Smooth muscle cell (in vitro differentiated cells): ENCODE results near the gene LRIG1. TPM values are rescaled to one million over a fixed set of nuclear protein-coding genes. Genes with fewer than 3 reads are reported as not detected.
A peak's percentile ranks its signal among the peaks of the same experiment; 100 is the strongest.

Source experiments
- DNase-seq: peaks from one replicate; lab custom pipeline; 2025; ENCODE audit not compliant: unreplicated experiment; lab: John Stamatoyannopoulos, UW
- H2AFZ ChIP-seq: fragments of 200-600 bp; sonication (generic); 2 replicates; pipeline ENCODE4 v1.6.0; 2016; ENCODE audit warnings: antibody characterized with exemption, low read depth, mild to moderate bottlenecking
- H3F3A ChIP-seq: fragments of 200-600 bp; sonication (generic); 2 replicates; pipeline ENCODE4 v1.6.0; 2017; ENCODE audit warnings: antibody characterized with exemption, low read depth
- H3K27ac ChIP-seq: fragments of 200-600 bp; sonication (generic); 2 replicates; pipeline ENCODE4 v1.5.1; 2016; ENCODE audit warnings: low read depth, mild to moderate bottlenecking
- H3K27me3 ChIP-seq: fragments of 200-600 bp; sonication (generic); 2 replicates; pipeline ENCODE4 v1.6.1; 2016; ENCODE audit warnings: low read depth, mild to moderate bottlenecking
- H3K36me3 ChIP-seq: fragments of 200-600 bp; sonication (generic); 2 replicates; pipeline ENCODE4 v1.5.1; 2016; ENCODE audit warnings: low read depth
- H3K4me1 ChIP-seq: fragments of 200-600 bp; sonication (generic); 2 replicates; pipeline ENCODE4 v1.5.1; 2016; ENCODE audit warnings: low read depth
- H3K4me2 ChIP-seq: fragments of 200-600 bp; sonication (generic); 2 replicates; pipeline ENCODE4 v1.6.0; 2016; ENCODE audit warnings: mild to moderate bottlenecking
- H3K4me3 ChIP-seq: fragments of 200-600 bp; sonication (generic); 2 replicates; pipeline ENCODE4 v1.5.1; 2016; ENCODE audit warnings: mild to moderate bottlenecking
- H3K79me2 ChIP-seq: fragments of 200-600 bp; sonication (generic); 2 replicates; pipeline ENCODE4 v1.6.0; 2016; ENCODE audit warnings: low read depth, mild to moderate bottlenecking
- H3K9ac ChIP-seq: fragments of 200-600 bp; sonication (generic); 2 replicates; pipeline ENCODE4 v1.6.0; 2016; ENCODE audit warnings: low read depth
- H3K9me3 ChIP-seq: fragments of 200-600 bp; sonication (generic); replicated peaks from 2 replicates; pipeline ENCODE4 v1.5.1; 2016; ENCODE audit warnings: low read depth
- H4K20me1 ChIP-seq: fragments of 200-600 bp; sonication (generic); 2 replicates; pipeline ENCODE4 v1.6.0; 2016; ENCODE audit warnings: low read depth
- WGBS: methylation state at CpG from one replicate; pipeline ENCODE4 v1.1.7; 2016; ENCODE audit warnings: low lambda C conversion rate; 5-methylcytosine and 5-hydroxymethylcytosine counted together
- polyA plus RNA-seq: library from polyadenylated mRNA; unstranded; fragments of >200 nt; fragmentation: Nextera tagmentation; extraction: Ambion mirVana; gene quantifications from 2 replicates; pipeline ENCODE4 v1.2.1, GENCODE V29; 2016
- total RNA-seq: library from RNA; depleted of rRNA; stranded (reverse); fragments of >200 nt; gene quantifications from 2 replicates; pipeline ENCODE4 v1.2.3, GENCODE V29; 2014
- TF ChIP-seq, protein P1 (sequence below): fragments of 200-600 bp; sonication (generic); IDR thresholded peaks from 2 replicates; pipeline ENCODE4 v1.5.1; 2017; ENCODE audit warnings: borderline replicate concordance, mild to moderate bottlenecking, antibody characterized with exemption; ENCODE audit not compliant: insufficient read depth, poor library complexity, severe bottlenecking

The LRIG1 gene
- total and polyA plus RNA-seq, 2 experiments from 2014 or later: 26.5 to 31.3 TPM

DNA sequence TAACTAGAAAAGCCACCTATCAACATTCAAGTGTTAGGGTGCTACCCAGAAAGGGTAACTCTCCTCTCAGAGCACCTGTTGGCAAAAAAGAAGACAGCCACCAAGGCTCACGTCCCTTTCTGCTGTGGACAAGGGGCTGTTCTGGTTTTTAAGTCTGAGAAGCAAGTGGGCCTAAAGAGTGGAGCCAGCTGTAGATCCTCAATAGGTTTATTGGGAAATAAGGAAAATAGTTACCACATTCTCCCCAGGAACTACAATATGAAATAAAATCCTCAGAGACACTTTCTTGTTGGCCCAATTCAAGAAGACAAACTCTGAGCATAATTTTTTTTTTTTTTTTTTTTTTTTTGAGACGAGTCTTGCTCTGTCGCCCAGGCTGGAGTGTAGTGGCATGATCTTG, 35.8 kb downstream of the LRIG1 start:
- TF ChIP-seq, protein P1, sequence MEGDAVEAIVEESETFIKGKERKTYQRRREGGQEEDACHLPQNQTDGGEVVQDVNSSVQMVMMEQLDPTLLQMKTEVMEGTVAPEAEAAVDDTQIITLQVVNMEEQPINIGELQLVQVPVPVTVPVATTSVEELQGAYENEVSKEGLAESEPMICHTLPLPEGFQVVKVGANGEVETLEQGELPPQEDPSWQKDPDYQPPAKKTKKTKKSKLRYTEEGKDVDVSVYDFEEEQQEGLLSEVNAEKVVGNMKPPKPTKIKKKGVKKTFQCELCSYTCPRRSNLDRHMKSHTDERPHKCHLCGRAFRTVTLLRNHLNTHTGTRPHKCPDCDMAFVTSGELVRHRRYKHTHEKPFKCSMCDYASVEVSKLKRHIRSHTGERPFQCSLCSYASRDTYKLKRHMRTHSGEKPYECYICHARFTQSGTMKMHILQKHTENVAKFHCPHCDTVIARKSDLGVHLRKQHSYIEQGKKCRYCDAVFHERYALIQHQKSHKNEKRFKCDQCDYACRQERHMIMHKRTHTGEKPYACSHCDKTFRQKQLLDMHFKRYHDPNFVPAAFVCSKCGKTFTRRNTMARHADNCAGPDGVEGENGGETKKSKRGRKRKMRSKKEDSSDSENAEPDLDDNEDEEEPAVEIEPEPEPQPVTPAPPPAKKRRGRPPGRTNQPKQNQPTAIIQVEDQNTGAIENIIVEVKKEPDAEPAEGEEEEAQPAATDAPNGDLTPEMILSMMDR: no peak
- WGBS: 98% methylated on average over 3 of the region's 3 CpGs

DNA sequence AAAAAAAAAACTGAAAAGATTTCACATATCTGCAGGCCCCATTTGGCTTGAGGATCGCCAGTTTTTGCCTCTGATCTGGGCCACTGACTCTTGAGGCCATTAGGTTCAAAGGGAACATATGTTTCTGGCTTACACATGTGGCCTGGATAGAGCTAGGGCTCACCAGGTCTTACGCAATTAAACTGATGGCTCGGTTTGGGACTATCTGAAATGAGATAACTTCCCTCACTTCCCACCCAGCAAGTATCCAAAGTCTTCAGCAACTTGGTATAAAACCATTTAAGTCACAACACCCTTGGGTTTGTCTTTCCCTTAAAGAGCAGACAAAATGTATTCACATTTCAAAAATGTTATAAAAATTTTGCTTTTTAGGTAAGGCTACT, 36.3 kb downstream of the LRIG1 start:
- no peak overlapping the region for H3K4me3 ChIP-seq
- H3K27ac ChIP-seq: no peak overlapping the region
- peaks cover 31% of the 10 kb centered on the region for H4K20me1 ChIP-seq
- H3K79me2 ChIP-seq: peaks cover 11% of the 10 kb centered on the region
- peaks cover 36% of the 10 kb centered on the region for H3K4me1 ChIP-seq
- no peak overlapping the region for H3K9ac ChIP-seq
- H3F3A ChIP-seq: no peaks in the 10 kb centered on the region
- H2AFZ ChIP-seq: no peak overlapping the region
- no peaks in the 10 kb centered on the region for H3K9me3 ChIP-seq
- H3K4me2 ChIP-seq: no peak overlapping the region
- no peak for DNase-seq
- 40% methylated on average over 3 of the region's 3 CpGs for WGBS
- TF ChIP-seq, protein P1: no peak
- H3K27me3 ChIP-seq: no peaks in the 10 kb centered on the region
- H3K36me3 ChIP-seq: peaks cover 4% of the 10 kb centered on the region

More for the DNA sequence above, 35.8 kb downstream of the LRIG1 start:
- Histone ChIP-seq H4K20me1 (peaks cover 31% of the 10 kb centered on the region), H3K27me3 (no peaks in the 10 kb centered on the region), H3K79me2 (peaks cover 11% of the 10 kb centered on the region), H3K27ac (no peak overlapping the region), H3K4me3 (no peak overlapping the region), H3K4me2 (no peak overlapping the region), H3K4me1 (peaks cover 37% of the 10 kb centered on the region), H2AFZ (no peak overlapping the region), H3K9ac (no peak overlapping the region), H3K9me3 (no peaks in the 10 kb centered on the region), H3K36me3 (peaks cover 4% of the 10 kb centered on the region), H3F3A (no peaks in the 10 kb centered on the region)
- no peak for DNase-seq

GRCh38 chr3:66463730-66464511, 36.9 kb downstream of the LRIG1 start:
- no peaks in the 10 kb centered on the region for H3K27me3 ChIP-seq
- H3K4me3 ChIP-seq: no peak overlapping the region
- no peaks in the 10 kb centered on the region for H3F3A ChIP-seq
- peaks cover 31% of the 10 kb centered on the region for H4K20me1 ChIP-seq
- no peak overlapping the region for H3K9ac ChIP-seq
- 75% methylated on average over 9 of the region's 9 CpGs for WGBS
- TF ChIP-seq, protein P1: no peak
- H3K27ac ChIP-seq: peak overlapping the region; percentile 36
- no peaks in the 10 kb centered on the region for H3K9me3 ChIP-seq
- H3K4me1 ChIP-seq: peaks cover 30% of the 10 kb centered on the region
- H2AFZ ChIP-seq: no peak overlapping the region
- DNase-seq: no peak
- H3K4me2 ChIP-seq: peak overlapping the region; percentile 62
- H3K79me2 ChIP-seq: peaks cover 11% of the 10 kb centered on the region
- peaks cover 4% of the 10 kb centered on the region for H3K36me3 ChIP-seq

GRCh38 chr3:66463054-66463631, 37.7 kb downstream of the LRIG1 start:
- Histone ChIP-seq H3K9ac (no peak overlapping the region), H3K4me2 (peak overlapping the region; percentile 62), H3K4me1 (peaks cover 28% of the 10 kb centered on the region), H4K20me1 (peaks cover 31% of the 10 kb centered on the region), H3K27me3 (no peaks in the 10 kb centered on the region), H3F3A (no peaks in the 10 kb centered on the region), H3K79me2 (peaks cover 11% of the 10 kb centered on the region), H3K36me3 (peaks cover 4% of the 10 kb centered on the region), H2AFZ (no peak overlapping the region), H3K4me3 (no peak overlapping the region), H3K9me3 (no peaks in the 10 kb centered on the region), H3K27ac (peak overlapping the region; percentile 36)
- DNase-seq: no peak
- WGBS: 37% methylated on average over 7 of the region's 7 CpGs
- TF ChIP-seq, protein P1: no peak
